Transverse colon (tissue), 4 donors: ENCODE measurements around the gene FAM20B. TPM values are rescaled to one million over a fixed set of nuclear protein-coding genes. Genes with fewer than 3 reads are reported as not detected.

Experiments used
- DNase-seq: peaks from one replicate; pipeline ENCODE4 v3.0.0-alpha.2; 2019
- H3K27ac ChIP-seq, 4 donors: fragments of 200-600 bp; sonication (generic); 2 replicates each; pipeline ENCODE4 v1.5.1; 2016 to 2018; ENCODE audit warnings: inconsistent platforms in 4 of 4
- H3K27me3 ChIP-seq: fragments of 200-600 bp; sonication (generic); 2 replicates; pipeline ENCODE4 v1.5.1; 2017; ENCODE audit warnings: inconsistent platforms
- H3K36me3 ChIP-seq, 4 donors: fragments of 200-600 bp; sonication (generic); 2 replicates each; pipeline ENCODE4 v1.5.1; 2017 to 2019; ENCODE audit warnings: inconsistent platforms in 4 of 4
- H3K4me1 ChIP-seq, 4 donors: fragments of 200-600 bp; sonication (generic); 2 replicates each; pipeline ENCODE4 v1.5.1; 2017 to 2020; ENCODE audit warnings: inconsistent platforms in 4 of 4
- H3K4me3 ChIP-seq, 4 donors: fragments of 200-600 bp; sonication (generic); 1 replicate in 1 of 4; 2 replicates in 3 of 4; pipeline versions ENCODE4 v1.5.1 to v1.6.1; 2017 to 2019; ENCODE audit warnings: inconsistent platforms in 4 of 4
- H3K9me3 ChIP-seq, 2 donors: fragments of 200-600 bp; sonication (generic); 2 replicates each; pipeline ENCODE4 v1.5.1; 2017 to 2019; ENCODE audit warnings: inconsistent platforms in 2 of 2
- CTCF ChIP-seq, 5 experiments: fragments of 200-600 bp in 3 of 5; fragments of 450-650 bp in 2 of 5; sonication (generic) in 3 of 5; IDR thresholded peaks; 1 replicate in 2 of 5; 2 replicates in 3 of 5; pipeline ENCODE4 v1.5.1; 2016 to 2017; ENCODE audit warnings: antibody characterized with exemption in 5 of 5, inconsistent platforms in 3 of 5, mild to moderate bottlenecking in 2 of 5, moderate library complexity in 1 of 5
- EP300 ChIP-seq: sonication (generic); formaldehyde crosslinking; IDR thresholded peaks from one replicate; pipeline ENCODE4 v1.6.1; 2017; ENCODE audit warnings: antibody characterized with exemption, low read depth
- POLR2A ChIP-seq: fragments of 450-650 bp; IDR thresholded peaks from one replicate; pipeline ENCODE4 v1.6.1; 2016; ENCODE audit warnings: antibody characterized with exemption, mild to moderate bottlenecking, moderate library complexity
- POLR2AphosphoS5 ChIP-seq, 3 donors: sonication (generic); formaldehyde crosslinking; IDR thresholded peaks; one replicate each; pipeline ENCODE4 v1.6.1; 2016; ENCODE audit warnings: antibody characterized with exemption in 3 of 3
- WGBS, 2 donors: methylation state at CpG; one replicate each; pipeline ENCODE4 v1.1.5; 2018; ENCODE audit warnings: low coverage in 1 of 2; 5-methylcytosine and 5-hydroxymethylcytosine counted together
- in situ Hi-C, 4 donors: fragments of 200-750 bp; cut with MboI; loops; one replicate each; pipeline versions ENCODE4 v1.15.0 to v1.15.1; 2017; ENCODE audit warnings: low sequenced_read_pairs in 3 of 4, low pct_ligation_motif_present in 1 of 4, low pct_unique_long_range_greater_than_20kb in 1 of 4
- intact Hi-C: fragments of 100-400 bp; cut with DNase I; formaldehyde crosslinking; loops from one replicate; pipeline ENCODE4 v1.15.1; 2023; ENCODE audit warnings: low total_unique reads
- total RNA-seq, 4 donors: library from RNA; depleted of rRNA; stranded (reverse); fragments of >200 nt; gene quantifications; one replicate each; pipeline ENCODE4 v1.1.0, GENCODE V29; 2016

The FAM20B gene
- total RNA-seq, 4 donors from 2014 or later = 10.8 to 24.9 (median 17.5) TPM

DNA sequence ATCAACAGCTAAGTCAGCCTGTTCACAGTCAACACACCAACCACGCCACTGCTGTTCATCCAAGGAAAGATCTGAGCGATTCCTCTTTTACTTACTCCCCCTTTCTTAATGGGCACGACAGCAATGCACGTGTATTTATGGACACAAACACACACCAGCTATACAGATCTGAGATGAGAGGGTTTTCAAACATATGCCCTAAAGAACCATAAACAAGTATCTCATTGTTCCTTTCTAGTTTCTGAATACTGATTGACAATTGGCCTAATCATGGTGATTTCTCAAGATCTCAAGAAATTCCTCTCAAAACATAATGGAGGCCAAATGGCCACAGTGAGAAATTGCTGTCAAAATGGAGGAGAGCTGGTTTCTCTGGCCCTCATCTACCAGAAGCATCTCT lies 74.2 kb downstream of the FAM20B start:
- Histone ChIP-seq H3K4me3 (no peak overlapping the region), H3K4me1 (no peaks in the 10 kb centered on the region), H3K9me3 (no peaks in the 10 kb centered on the region), H3K27me3 (no peaks in the 10 kb centered on the region), H3K27ac (no peak overlapping the region), H3K36me3 (peaks cover 0 to 17% (median 7%) of the 10 kb centered on the region in 4 donors)
- TF ChIP-seq POLR2AphosphoS5 (IDR thresholded peaks at IDR 0.05) = no peak
- in situ Hi-C loops (loop anchor here in 1 of 4 donors (25.0 kb wide), 1 partner anchor 262 kb away; the partner anchor contains the start of gene AXDND1), intact Hi-C loops (no loop called here)
- 80 to 95% methylated on average over 1 to 4 of the region's 4 CpGs for WGBS, 2 donors
- no peak for DNase-seq

DNA sequence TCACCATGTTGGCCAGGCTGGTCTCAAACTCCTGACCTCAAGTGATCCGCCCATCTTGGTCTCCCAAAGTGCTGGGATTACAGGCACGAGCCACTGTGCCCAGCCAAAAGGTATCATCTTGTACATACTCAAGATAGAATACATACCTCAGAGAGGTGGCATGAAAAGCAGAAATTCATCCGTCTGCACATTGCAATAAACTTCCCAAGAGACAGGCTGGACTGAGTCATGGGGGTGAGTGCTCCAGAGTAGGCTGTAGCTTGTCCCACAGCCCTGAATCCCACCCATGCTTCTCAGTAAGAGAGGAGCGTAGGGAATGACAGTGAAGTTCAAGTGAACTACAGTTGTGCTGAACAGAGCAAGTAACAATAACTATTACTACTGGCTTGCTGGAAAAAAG lies 75.9 kb downstream of the FAM20B start:
- no peak overlapping the region for H3K27ac ChIP-seq
- WGBS, 2 donors = 89 to 95% methylated on average over 2 to 4 of the region's 4 CpGs
- no peaks in the 10 kb centered on the region for H3K27me3 ChIP-seq
- H3K4me3 ChIP-seq = no peak overlapping the region
- no peak for DNase-seq
- in situ Hi-C loops = no loop called here
- no peaks in the 10 kb centered on the region for H3K9me3 ChIP-seq
- TF ChIP-seq EP300 (no peak), CTCF (IDR thresholded peaks at IDR 0.05) (no peak), POLR2A (no peak), POLR2AphosphoS5 (IDR thresholded peaks at IDR 0.05) (no peak)
- peaks cover 0 to 7% (median under 1%) of the 10 kb centered on the region in 4 donors for H3K36me3 ChIP-seq
- no peaks in the 10 kb centered on the region for H3K4me1 ChIP-seq
- intact Hi-C loops = no loop called here

DNA sequence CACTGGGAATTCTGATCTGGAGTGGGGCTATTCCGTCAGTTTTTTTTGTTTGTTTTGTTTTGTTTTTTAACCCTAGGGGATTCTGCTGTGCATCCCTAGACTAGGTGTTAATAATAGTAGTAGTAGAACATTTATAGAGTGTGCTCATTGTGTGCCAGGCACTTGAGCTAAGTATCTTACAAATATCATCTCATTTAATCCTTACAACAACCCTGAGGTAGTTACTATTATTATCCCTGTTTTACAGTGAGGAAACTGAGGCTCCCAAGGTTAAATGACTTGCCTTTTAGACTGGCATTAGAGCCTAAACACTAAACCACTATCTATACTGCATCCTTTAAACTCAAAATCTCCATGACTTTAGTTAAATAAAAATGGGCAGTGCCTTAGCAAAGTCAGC lies 78.3 kb downstream of the FAM20B start:
- intact Hi-C loops (no loop called here), in situ Hi-C loops (no loop called here)
- Histone ChIP-seq H3K4me3 (no peak overlapping the region), H3K4me1 (no peaks in the 10 kb centered on the region), H3K9me3 (no peaks in the 10 kb centered on the region), H3K36me3 (peaks cover 0 to 15% (median 4%) of the 10 kb centered on the region in 4 donors), H3K27me3 (no peaks in the 10 kb centered on the region), H3K27ac (no peak overlapping the region)
- DNase-seq = no peak
- 100% methylated on average over 1 of the region's 1 CpG for WGBS, 2 donors
- TF ChIP-seq EP300 (no peak), CTCF (IDR thresholded peaks at IDR 0.05) (no peak), POLR2A (no peak), POLR2AphosphoS5 (IDR thresholded peaks at IDR 0.05) (no peak)

DNA sequence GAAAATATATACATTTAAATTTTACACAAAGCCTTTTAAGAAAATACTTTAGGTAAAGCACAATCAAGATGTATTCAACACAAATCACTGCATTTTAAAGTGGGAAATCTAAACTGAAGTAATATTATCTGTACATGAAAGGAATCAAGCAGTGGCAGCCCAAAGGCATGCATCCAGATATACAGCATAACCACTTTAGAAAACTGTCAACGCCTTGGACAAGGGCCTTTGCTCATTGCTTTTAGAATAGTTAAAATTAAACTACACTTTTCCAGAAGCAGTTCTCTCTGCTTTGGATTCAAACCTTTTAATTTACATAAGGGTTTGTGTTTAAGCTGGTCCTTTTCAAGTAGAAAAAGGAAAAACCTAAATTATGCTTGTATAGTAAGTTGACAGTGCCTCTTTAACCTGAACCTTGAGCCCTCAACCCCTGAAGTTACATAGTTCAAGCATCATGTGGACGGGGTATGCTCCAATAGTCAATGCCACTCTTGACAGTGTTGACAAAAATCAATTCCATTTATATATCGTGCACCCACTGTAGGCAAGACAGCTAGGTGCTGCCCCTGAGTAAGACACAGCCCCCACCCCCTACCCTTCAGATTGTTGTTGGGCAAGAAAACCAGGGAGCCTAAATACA lies 79.0 kb downstream of the FAM20B start:
- no peak overlapping the region for H3K4me3 ChIP-seq
- WGBS, 2 donors = 96 to 100% methylated on average over 2 to 3 of the region's 3 CpGs
- intact Hi-C loops (no loop called here), in situ Hi-C loops (no loop called here)
- H3K27ac ChIP-seq = no peak overlapping the region
- no peaks in the 10 kb centered on the region for H3K4me1 ChIP-seq
- H3K27me3 ChIP-seq = no peaks in the 10 kb centered on the region
- TF ChIP-seq EP300 = no peak
- TF ChIP-seq POLR2AphosphoS5 (IDR thresholded peaks at IDR 0.05) = no peak
- no peak for TF ChIP-seq CTCF (IDR thresholded peaks at IDR 0.05)
- TF ChIP-seq POLR2A = no peak
- H3K36me3 ChIP-seq = peaks cover 0 to 21% (median 8%) of the 10 kb centered on the region in 4 donors
- DNase-seq = no peak
- no peaks in the 10 kb centered on the region for H3K9me3 ChIP-seq

GRCh38 chr1:179105393-179105792 lies 79.7 kb downstream of the FAM20B start:
- Histone ChIP-seq H3K9me3 (no peaks in the 10 kb centered on the region), H3K4me1 (no peaks in the 10 kb centered on the region), H3K4me3 (no peak overlapping the region), H3K27me3 (no peaks in the 10 kb centered on the region), H3K27ac (no peak overlapping the region), H3K36me3 (peaks cover 0 to 28% (median 11%) of the 10 kb centered on the region in 4 donors)
- TF ChIP-seq POLR2A (no peak), CTCF (IDR thresholded peaks at IDR 0.05) (peak in 4 of 5 experiments; percentile 23 to 42 (median 32))
- WGBS, 2 donors = 49 to 68% methylated on average over 5 to 7 of the region's 7 CpGs
- in situ Hi-C loops = no loop called here
- intact Hi-C loops = no loop called here
- DNase-seq = no peak
